GM12891 (cell line): ENCODE data around the gene PJA1.

Experiments
- PAX5 ChIP-seq: IDR thresholded peaks from 2 replicates; pipeline ENCODE4 v1.6.1; 2011; ENCODE audit warnings: low read length, moderate library complexity, mild to moderate bottlenecking; ENCODE audit not compliant: insufficient read depth, severe bottlenecking
- POLR2A ChIP-seq: IDR thresholded peaks from 2 replicates; pipeline ENCODE4 v1.6.1; 2011; ENCODE audit warnings: low read depth, low read length, control low read depth
- POLR2AphosphoS5 ChIP-seq: IDR thresholded peaks from 2 replicates; pipeline ENCODE4 v1.6.1; 2011; ENCODE audit warnings: low read depth, low read length, control low read depth
- POU2F2 ChIP-seq: IDR thresholded peaks from 2 replicates; pipeline ENCODE4 v1.6.1; 2011; ENCODE audit warnings: low read depth, mild to moderate bottlenecking, control low read depth, low read length, moderate library complexity
- SPI1 ChIP-seq: IDR thresholded peaks from 2 replicates; pipeline ENCODE4 v1.6.1; 2011; ENCODE audit warnings: low read depth, low read length, control low read depth
- TAF1 ChIP-seq: IDR thresholded peaks from 2 replicates; pipeline ENCODE4 v1.6.1; 2011; ENCODE audit warnings: low read depth, low read length, control low read depth

DNA sequence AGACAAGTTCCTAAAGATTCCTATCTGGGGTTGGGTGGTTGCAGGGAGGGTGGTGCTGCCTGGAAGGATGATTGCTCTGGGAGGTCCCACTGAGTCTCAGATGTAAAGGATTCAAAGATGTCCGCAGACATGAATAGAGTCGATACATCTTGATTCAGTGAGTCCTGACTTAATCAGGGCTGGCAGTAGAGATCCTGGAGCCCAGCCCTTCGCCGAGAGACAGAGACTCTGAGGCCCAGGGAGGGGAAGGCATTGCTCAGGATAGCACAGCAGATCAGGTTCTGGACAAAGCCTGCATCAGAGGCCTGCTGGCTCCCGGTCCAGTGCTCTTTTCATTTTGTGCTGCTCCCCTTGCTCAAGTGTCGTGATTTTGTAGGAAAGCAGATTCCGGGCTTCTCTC is 21.7 kb downstream of the PJA1 start:
- no peak for TF ChIP-seq POLR2A
- TF ChIP-seq TAF1, result no peak
- TF ChIP-seq SPI1, result no peak
- TF ChIP-seq POLR2AphosphoS5, result no peak
- TF ChIP-seq POU2F2, result no peak
- no peak for TF ChIP-seq PAX5
